Sigmoid colon (tissue), 7 donors: ENCODE data around the gene NLRP9. TPM values are rescaled to one million over a fixed set of nuclear protein-coding genes. Genes with fewer than 3 reads are reported as not detected.
"Not testable (repeated sequence)": the region's sequence is repeated elsewhere in the genome, so short reads cannot be mapped to it uniquely, and the experiment has no call there.

Experiments
- DNase-seq: peaks from one replicate; pipeline ENCODE4 v3.0.0-alpha.2; 2019
- H3K27ac ChIP-seq, 4 donors: fragments of 200-600 bp; sonication (generic); one replicate each; pipeline ENCODE4 v1.5.1; 2016 to 2019; ENCODE audit warnings: mild to moderate bottlenecking in 1 of 4
- H3K27me3 ChIP-seq, 3 donors: fragments of 200-600 bp; sonication (generic); one replicate each; pipeline ENCODE4 v1.5.1; 2019; ENCODE audit warnings: mild to moderate bottlenecking in 1 of 3
- H3K36me3 ChIP-seq, 4 donors: fragments of 200-600 bp; sonication (generic); one replicate each; pipeline ENCODE4 v1.5.1; 2016 to 2019
- H3K4me1 ChIP-seq, 4 donors: fragments of 200-600 bp; sonication (generic); one replicate each; pipeline ENCODE4 v1.5.1; 2017 to 2019
- H3K4me3 ChIP-seq, 4 donors: fragments of 200-600 bp; sonication (generic); one replicate each; pipeline ENCODE4 v1.5.1; 2017 to 2019; ENCODE audit warnings: mild to moderate bottlenecking in 2 of 4, moderate library complexity in 1 of 4
- H3K9me3 ChIP-seq, 4 donors: fragments of 200-600 bp in 3 of 4; sonication (generic) in 3 of 4; one replicate each; pipeline versions ENCODE4 v1.5.1 to v1.6.1; 2013 to 2019
- EP300 ChIP-seq, 4 donors: sonication (generic); formaldehyde crosslinking; IDR thresholded peaks; one replicate each; pipeline ENCODE4 v1.6.1; 2017; ENCODE audit warnings: antibody characterized with exemption in 4 of 4
- POLR2A ChIP-seq, 2 donors: fragments of 450-650 bp; IDR thresholded peaks; one replicate each; pipeline ENCODE4 v1.6.1; 2016; ENCODE audit warnings: antibody characterized with exemption in 2 of 2, mild to moderate bottlenecking in 2 of 2, moderate library complexity in 2 of 2
- POLR2AphosphoS5 ChIP-seq, 4 donors: sonication (generic); formaldehyde crosslinking; IDR thresholded peaks; one replicate each; pipeline ENCODE4 v1.6.1; 2017; ENCODE audit warnings: antibody characterized with exemption in 4 of 4
- WGBS, 2 donors: extraction: QIAGEN DNeasy Blood & Tissue Kit; methylation state at CpG; one replicate each; pipeline ENCODE4 v1.1.7; 2013; 5-methylcytosine and 5-hydroxymethylcytosine counted together
- intact Hi-C: fragments of 100-400 bp; cut with DNase I; formaldehyde crosslinking; loops from one replicate; pipeline ENCODE4 v1.15.1; 2023
- polyA plus RNA-seq, 3 donors: library from polyadenylated mRNA; stranded (reverse); fragments of 200-250 nt; gene quantifications; one replicate each; pipeline ENCODE4 v1.2.3, GENCODE V29; 2013
- total RNA-seq, 4 donors: library from RNA; depleted of rRNA; stranded (reverse); fragments of >200 nt; gene quantifications; one replicate each; pipeline ENCODE4 v1.1.0, GENCODE V29; 2016
- TF ChIP-seq, protein P1 (sequence below), 4 experiments: fragments of 450-650 bp in 3 of 4; fragments of 200-600 bp in 1 of 4; IDR thresholded peaks; one replicate each; pipeline ENCODE4 v1.5.1; 2016 to 2019; ENCODE audit warnings: antibody characterized with exemption in 4 of 4, mild to moderate bottlenecking in 3 of 4, moderate library complexity in 2 of 4
- donor health status: healthy with polysubstance abuse.
- donor health status: Bipolar disorder and iron deficiency.
- donor health status: healthy.

Gene NLRP9
- not detected for total RNA-seq
- polyA plus RNA-seq = not detected

DNA sequence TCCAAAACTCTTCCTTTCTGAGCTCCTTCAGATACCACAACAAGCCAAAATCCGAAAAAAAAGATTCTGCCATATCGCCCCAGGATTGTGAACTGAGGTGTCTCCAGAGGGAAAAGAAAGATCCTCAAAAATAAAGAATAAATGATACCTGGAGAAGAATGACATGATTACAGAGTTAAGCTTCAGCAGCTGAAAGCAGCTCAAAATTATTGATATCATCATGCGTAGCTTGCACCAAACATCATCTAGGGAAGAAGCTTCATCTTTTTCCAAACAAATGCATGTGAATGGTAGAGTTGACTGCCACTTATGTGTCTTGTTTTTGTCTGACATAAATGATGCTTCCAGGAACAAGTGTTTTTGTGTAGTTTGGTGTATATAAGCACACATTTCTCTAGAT lies at the start of gene NLRP9:
Gene NLRP9 (minus strand): TSS at position 101 of the 400 bp plus-strand sequence. CDS start 28 bp downstream, at position 73.
- DNase-seq = no peak
- no peak for TF ChIP-seq POLR2A (IDR thresholded peaks at IDR 0.05)
- no peak for TF ChIP-seq EP300 (IDR thresholded peaks at IDR 0.05)
- no peak for TF ChIP-seq POLR2AphosphoS5 (IDR thresholded peaks at IDR 0.05)
- intact Hi-C loops = no loop called here
- H3K4me1 ChIP-seq = no peaks in the 10 kb centered on the region
- no peaks in the 10 kb centered on the region for H3K36me3 ChIP-seq
- 93 to 95% methylated on average over 3 of the region's 3 CpGs for WGBS, 2 donors
- no peaks in the 10 kb centered on the region for H3K27me3 ChIP-seq
- H3K27ac ChIP-seq = no peak within 1 kb of the TSS
- no peak within 1 kb of the TSS for H3K4me3 ChIP-seq
- no peaks in the 10 kb centered on the region for H3K9me3 ChIP-seq

DNA sequence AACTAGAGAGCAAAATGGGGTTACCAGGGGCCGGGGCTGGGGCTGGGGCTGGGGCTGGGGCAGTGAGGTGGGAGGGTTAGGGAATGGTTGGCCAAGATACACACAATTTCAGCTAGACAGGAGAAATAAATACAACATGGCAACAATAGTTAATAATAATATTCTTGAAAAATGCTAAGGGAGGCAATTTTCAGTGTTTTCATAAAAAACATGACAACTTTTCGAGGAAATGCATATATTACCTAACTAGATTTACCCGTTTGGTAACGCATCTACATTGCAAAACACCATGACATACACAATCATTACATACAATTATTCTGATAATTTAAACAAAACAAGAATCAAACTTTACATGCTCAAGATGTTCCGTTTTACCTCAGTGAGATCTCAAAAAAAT lies 42.9 kb upstream of the NLRP9 start:
- Histone ChIP-seq H3K27ac (no peak overlapping the region), H3K4me1 (no peaks in the 10 kb centered on the region), H3K36me3 (no peaks in the 10 kb centered on the region), H3K4me3 (no peak overlapping the region), H3K9me3 (no peaks in the 10 kb centered on the region), H3K27me3 (no peaks in the 10 kb centered on the region)
- WGBS, 2 donors = 89 to 94% methylated on average over 5 of the region's 5 CpGs
- intact Hi-C loops = no loop called here
- TF ChIP-seq EP300 (IDR thresholded peaks at IDR 0.05) = no peak
- TF ChIP-seq POLR2A (IDR thresholded peaks at IDR 0.05) = no peak
- TF ChIP-seq, protein P1, sequence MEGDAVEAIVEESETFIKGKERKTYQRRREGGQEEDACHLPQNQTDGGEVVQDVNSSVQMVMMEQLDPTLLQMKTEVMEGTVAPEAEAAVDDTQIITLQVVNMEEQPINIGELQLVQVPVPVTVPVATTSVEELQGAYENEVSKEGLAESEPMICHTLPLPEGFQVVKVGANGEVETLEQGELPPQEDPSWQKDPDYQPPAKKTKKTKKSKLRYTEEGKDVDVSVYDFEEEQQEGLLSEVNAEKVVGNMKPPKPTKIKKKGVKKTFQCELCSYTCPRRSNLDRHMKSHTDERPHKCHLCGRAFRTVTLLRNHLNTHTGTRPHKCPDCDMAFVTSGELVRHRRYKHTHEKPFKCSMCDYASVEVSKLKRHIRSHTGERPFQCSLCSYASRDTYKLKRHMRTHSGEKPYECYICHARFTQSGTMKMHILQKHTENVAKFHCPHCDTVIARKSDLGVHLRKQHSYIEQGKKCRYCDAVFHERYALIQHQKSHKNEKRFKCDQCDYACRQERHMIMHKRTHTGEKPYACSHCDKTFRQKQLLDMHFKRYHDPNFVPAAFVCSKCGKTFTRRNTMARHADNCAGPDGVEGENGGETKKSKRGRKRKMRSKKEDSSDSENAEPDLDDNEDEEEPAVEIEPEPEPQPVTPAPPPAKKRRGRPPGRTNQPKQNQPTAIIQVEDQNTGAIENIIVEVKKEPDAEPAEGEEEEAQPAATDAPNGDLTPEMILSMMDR (IDR thresholded peaks at IDR 0.05) = no peak
- TF ChIP-seq POLR2AphosphoS5 (IDR thresholded peaks at IDR 0.05) = no peak
- no peak for DNase-seq

DNA sequence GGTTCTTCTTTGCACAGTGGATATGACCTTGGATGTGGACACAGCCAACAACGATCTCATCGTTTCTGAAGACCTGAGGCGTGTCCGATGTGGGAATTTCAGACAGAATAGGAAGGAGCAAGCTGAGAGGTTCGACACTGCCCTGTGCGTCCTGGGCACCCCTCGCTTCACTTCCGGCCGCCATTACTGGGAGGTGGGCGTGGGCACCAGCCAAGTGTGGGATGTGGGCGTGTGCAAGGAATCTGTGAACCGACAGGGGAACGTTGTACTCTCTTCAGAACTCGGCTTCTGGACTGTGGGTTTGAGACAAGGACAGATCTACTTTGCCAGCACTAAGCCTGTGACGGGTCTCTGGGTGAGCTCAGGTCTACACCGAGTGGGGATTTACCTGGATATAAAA lies 40.1 kb upstream of the NLRP9 start:
- Histone ChIP-seq H3K4me3 (no peak overlapping the region), H3K27me3 (no peaks in the 10 kb centered on the region), H3K36me3 (no peaks in the 10 kb centered on the region), H3K9me3 (no peaks in the 10 kb centered on the region), H3K27ac (no peak overlapping the region), H3K4me1 (no peaks in the 10 kb centered on the region)
- DNase-seq = no peak
- intact Hi-C loops = no loop called here
- WGBS, 2 donors = 81 to 82% methylated on average over 16 of the region's 16 CpGs
- TF ChIP-seq POLR2A (IDR thresholded peaks at IDR 0.05) (no peak), EP300 (IDR thresholded peaks at IDR 0.05) (no peak), POLR2AphosphoS5 (IDR thresholded peaks at IDR 0.05) (no peak)
- TF ChIP-seq, protein P1 (IDR thresholded peaks at IDR 0.05) = no peak

DNA sequence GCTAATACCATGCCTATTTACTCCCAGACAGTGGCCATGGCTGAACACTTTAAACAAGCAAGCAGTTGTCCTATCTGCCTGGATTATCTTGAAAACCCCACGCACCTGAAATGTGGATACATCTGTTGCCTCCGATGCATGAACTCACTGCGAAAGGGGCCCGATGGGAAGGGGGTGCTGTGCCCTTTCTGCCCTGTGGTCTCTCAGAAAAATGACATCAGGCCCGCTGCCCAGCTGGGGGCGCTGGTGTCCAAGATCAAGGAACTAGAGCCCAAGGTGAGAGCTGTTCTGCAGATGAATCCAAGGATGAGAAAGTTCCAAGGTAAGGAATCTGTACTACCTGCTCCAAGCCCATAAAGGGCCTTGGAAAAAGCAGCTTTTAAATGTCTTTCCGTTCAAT lies 39.3 kb upstream of the NLRP9 start:
- no peaks in the 10 kb centered on the region for H3K36me3 ChIP-seq
- H3K4me3 ChIP-seq = no peak overlapping the region
- no peak overlapping the region for H3K27ac ChIP-seq
- H3K9me3 ChIP-seq = no peaks in the 10 kb centered on the region
- WGBS, 2 donors = 38 to 57% methylated on average over 7 of the region's 7 CpGs
- no peaks in the 10 kb centered on the region for H3K27me3 ChIP-seq
- no peak for DNase-seq
- no peak for TF ChIP-seq POLR2AphosphoS5 (IDR thresholded peaks at IDR 0.05)
- no peak for TF ChIP-seq EP300 (IDR thresholded peaks at IDR 0.05)
- TF ChIP-seq, protein P1 (IDR thresholded peaks at IDR 0.05) = no peak
- no peak for TF ChIP-seq POLR2A (IDR thresholded peaks at IDR 0.05)
- intact Hi-C loops = no loop called here
- H3K4me1 ChIP-seq = no peaks in the 10 kb centered on the region

DNA sequence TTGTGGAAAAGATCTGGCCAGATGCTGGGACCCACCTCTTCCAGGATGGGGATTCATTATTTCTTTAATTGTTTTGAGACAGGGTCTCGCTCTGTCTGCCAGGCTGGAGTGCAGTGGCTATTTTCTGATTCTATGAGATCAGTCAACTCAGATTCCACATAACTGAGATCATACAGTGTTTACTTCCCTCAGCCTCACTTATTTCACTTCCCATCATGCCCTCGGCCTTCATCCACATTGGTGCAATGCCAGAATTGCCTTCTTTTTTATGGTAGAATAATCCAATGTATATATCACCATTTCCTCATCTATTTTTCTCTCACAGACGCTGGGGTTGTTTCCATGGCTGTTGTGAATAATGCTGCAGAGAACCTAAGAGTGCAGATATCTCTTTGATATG lies 31.4 kb upstream of the NLRP9 start:
- H3K27me3 ChIP-seq, DNase-seq, intact Hi-C loops, H3K27ac ChIP-seq, H3K4me3 ChIP-seq, H3K4me1 ChIP-seq, H3K36me3 ChIP-seq, H3K9me3 ChIP-seq: not testable (repeated sequence)
- WGBS, 2 donors = 4 to 44% methylated on average over 2 to 3 of the region's 3 CpGs

DNA sequence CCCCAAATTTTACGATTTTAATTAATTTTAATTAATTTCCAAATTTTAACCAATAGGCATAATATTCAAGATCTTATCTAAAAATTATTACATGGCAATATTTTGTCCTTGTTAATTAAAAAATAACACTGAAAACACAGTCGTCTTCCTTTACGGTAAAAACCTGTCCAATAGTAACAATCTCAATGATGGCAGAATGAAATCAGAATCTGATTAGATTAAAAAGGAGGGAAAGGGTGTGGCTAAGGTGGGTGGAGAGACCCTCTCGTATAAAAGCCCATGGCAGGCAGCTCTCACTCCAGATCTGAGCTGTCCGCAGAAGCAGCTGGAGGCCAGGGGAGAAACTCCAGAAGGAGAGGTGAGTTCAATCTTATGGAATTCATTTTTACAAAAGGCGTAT lies 30.6 kb upstream of the NLRP9 start, which contains the start of gene RFPL4AL1:
Gene RFPL4AL1 (plus strand): TSS at position 301 of the 400 bp plus-strand sequence. CDS start 2,687 bp downstream, outside the sequence.
- 90% methylated on average over 5 of the region's 6 CpGs for WGBS, 2 donors
- intact Hi-C loops, H3K27ac ChIP-seq, H3K9me3 ChIP-seq, H3K4me1 ChIP-seq, DNase-seq, H3K36me3 ChIP-seq, H3K27me3 ChIP-seq, H3K4me3 ChIP-seq: not testable (repeated sequence)
